Measurements from ENCODE around the gene ENTPD6.
A peak's percentile ranks its signal among the peaks of the same experiment; 100 is the strongest.

The ENTPD6 gene

GRCh38 chr20:25247518-25247955 lies 52.0 kb downstream of the ENTPD6 start:
- TF ChIP-seq, protein P1, sequence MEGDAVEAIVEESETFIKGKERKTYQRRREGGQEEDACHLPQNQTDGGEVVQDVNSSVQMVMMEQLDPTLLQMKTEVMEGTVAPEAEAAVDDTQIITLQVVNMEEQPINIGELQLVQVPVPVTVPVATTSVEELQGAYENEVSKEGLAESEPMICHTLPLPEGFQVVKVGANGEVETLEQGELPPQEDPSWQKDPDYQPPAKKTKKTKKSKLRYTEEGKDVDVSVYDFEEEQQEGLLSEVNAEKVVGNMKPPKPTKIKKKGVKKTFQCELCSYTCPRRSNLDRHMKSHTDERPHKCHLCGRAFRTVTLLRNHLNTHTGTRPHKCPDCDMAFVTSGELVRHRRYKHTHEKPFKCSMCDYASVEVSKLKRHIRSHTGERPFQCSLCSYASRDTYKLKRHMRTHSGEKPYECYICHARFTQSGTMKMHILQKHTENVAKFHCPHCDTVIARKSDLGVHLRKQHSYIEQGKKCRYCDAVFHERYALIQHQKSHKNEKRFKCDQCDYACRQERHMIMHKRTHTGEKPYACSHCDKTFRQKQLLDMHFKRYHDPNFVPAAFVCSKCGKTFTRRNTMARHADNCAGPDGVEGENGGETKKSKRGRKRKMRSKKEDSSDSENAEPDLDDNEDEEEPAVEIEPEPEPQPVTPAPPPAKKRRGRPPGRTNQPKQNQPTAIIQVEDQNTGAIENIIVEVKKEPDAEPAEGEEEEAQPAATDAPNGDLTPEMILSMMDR (IDR thresholded peaks at IDR 0.05; ENCODE audit: insufficient read depth, low read length, poor library complexity, severe bottlenecking) = no peak
- no peak for DNase-seq (ENCODE audit: extremely low read depth, insufficient read length)
- Histone ChIP-seq H3K27me3 (replicated peaks; ENCODE audit: control insufficient read depth, insufficient read depth, low read length) (no peaks in the 10 kb centered on the region), H3K4me3 (replicated peaks; ENCODE audit: low read depth, low read length) (peak overlapping the region; percentile 69), H3K36me3 (ENCODE audit: control insufficient read depth, insufficient read depth, low read length) (peaks cover 4% of the 10 kb centered on the region)

DNA sequence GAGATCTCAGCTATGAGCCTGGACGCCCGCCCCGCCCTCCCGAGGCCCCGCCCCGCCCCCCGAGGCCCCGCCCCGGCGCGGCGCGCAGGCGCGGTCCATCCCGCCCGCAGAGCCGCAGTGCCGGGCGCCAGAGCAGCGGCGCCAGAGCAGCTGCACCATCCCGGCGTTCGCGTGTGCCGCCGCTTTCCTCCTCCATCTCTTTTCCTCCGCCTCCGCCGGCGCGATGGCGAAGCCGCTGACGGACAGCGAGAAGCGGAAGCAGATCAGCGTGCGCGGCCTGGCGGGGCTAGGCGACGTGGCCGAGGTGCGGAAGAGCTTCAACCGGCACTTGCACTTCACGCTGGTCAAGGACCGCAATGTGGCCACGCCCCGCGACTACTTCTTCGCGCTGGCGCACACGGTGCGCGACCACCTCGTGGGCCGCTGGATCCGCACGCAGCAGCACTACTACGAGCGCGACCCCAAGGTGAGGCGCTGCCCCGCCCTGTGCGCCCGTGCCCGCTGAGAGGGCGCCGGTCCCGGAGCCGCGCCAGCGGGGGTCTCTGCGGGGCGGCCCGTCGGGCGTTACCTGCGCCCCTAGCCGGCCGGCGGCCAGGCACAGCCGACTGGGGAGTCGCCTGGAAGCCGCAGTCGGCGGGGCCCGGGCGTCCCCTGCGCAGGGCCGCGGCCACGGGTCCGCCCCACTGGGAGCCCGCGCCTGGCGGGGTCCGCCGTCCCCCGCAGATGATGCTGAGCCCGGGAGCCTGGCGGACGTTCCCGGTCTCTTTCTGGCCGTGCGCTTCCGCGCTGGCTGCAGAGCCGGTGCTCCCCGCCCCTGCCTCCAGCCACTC lies 52.7 kb downstream of the ENTPD6 start, which contains the start of gene PYGB:
Gene PYGB, plus strand, starts transcription at position 130 of the 830 bp plus-strand sequence. Its CDS starts 94 bp downstream, at position 224.
- H3K36me3 ChIP-seq (ENCODE audit: control insufficient read depth, insufficient read depth, low read length) = peaks cover 4% of the 10 kb centered on the region
- H3K4me3 ChIP-seq (replicated peaks; ENCODE audit: low read depth, low read length) = peak within 1 kb of the TSS; percentile 83
- TF ChIP-seq, protein P1 (IDR thresholded peaks at IDR 0.05; ENCODE audit: insufficient read depth, low read length, poor library complexity, severe bottlenecking) = no peak
- peak; percentile 90 for DNase-seq (ENCODE audit: extremely low read depth, insufficient read length)
- H3K27me3 ChIP-seq (replicated peaks; ENCODE audit: control insufficient read depth, insufficient read depth, low read length) = no peaks in the 10 kb centered on the region

DNA sequence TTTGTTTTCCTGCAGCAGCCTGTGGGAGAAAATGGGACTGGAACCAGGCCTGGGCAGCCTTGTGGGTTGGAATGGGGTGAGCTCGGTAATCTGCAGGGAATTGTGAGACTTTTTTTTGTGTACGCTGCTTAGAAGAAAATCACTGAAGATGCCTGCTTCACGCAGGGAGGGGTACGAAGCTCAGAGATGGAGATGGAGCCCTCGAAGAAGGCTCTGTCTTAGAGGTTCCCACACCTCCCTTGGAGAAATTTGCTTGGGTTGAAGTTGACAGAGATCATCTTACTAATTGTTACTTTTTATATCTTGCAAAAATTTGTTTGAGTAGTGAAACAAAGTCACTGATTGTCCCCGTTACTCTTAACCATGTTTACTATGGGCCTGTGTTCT lies 53.3 kb downstream of the ENTPD6 start:
- no peak for DNase-seq (ENCODE audit: extremely low read depth, insufficient read length)
- TF ChIP-seq, protein P1 (IDR thresholded peaks at IDR 0.05; ENCODE audit: insufficient read depth, low read length, poor library complexity, severe bottlenecking) = no peak
- no peaks in the 10 kb centered on the region for H3K27me3 ChIP-seq (replicated peaks; ENCODE audit: control insufficient read depth, insufficient read depth, low read length)
- peaks cover 4% of the 10 kb centered on the region for H3K36me3 ChIP-seq (ENCODE audit: control insufficient read depth, insufficient read depth, low read length)
- peak overlapping the region; percentile 83 for H3K4me3 ChIP-seq (replicated peaks; ENCODE audit: low read depth, low read length)

GRCh38 chr20:25249198-25249931 lies 53.9 kb downstream of the ENTPD6 start:
- H3K36me3 ChIP-seq (ENCODE audit: control insufficient read depth, insufficient read depth, low read length) = peaks cover 4% of the 10 kb centered on the region
- H3K27me3 ChIP-seq (replicated peaks; ENCODE audit: control insufficient read depth, insufficient read depth, low read length) = no peaks in the 10 kb centered on the region
- TF ChIP-seq, protein P1 (IDR thresholded peaks at IDR 0.05; ENCODE audit: insufficient read depth, low read length, poor library complexity, severe bottlenecking) = no peak
- H3K4me3 ChIP-seq (replicated peaks; ENCODE audit: low read depth, low read length) = peak overlapping the region; percentile 83
- DNase-seq (ENCODE audit: extremely low read depth, insufficient read length) = no peak

DNA sequence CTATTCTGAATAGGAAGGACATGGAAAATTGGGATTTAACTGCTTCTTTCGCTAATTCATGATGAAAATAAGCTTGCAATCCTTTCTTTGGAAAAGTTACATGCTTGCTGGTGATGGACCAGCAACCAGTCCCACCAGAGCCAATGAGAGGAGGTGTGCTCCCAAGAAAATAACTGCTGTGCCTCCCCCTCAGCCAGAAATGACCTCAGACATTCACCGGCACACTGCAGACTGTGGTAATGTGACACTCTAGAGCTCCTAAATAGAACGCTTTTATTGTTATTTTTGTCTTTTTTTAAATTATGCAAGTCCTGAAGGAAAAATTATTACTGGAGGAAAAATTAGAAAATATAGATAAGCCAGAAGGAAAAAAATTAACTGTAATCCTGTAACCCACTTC lies 55.0 kb downstream of the ENTPD6 start:
- TF ChIP-seq, protein P1 (IDR thresholded peaks at IDR 0.05; ENCODE audit: insufficient read depth, low read length, poor library complexity, severe bottlenecking) = no peak
- H3K4me3 ChIP-seq (replicated peaks; ENCODE audit: low read depth, low read length) = no peak overlapping the region
- peaks cover 7% of the 10 kb centered on the region for H3K36me3 ChIP-seq (ENCODE audit: control insufficient read depth, insufficient read depth, low read length)
- DNase-seq (ENCODE audit: extremely low read depth, insufficient read length) = no peak
- H3K27me3 ChIP-seq (replicated peaks; ENCODE audit: control insufficient read depth, insufficient read depth, low read length) = no peaks in the 10 kb centered on the region
